Measurements from ENCODE around the gene TEX38. TPM values are rescaled to one million over a fixed set of nuclear protein-coding genes. Genes with fewer than 3 reads are reported as not detected.

Gene TEX38
- total and polyA plus RNA-seq, 10 of the 15 experiments (the other 5 are each of a cell fraction or from before 2014, with no cell fraction given) = 0.07 to 0.32 (median 0.15) TPM; not detected in 7

DNA sequence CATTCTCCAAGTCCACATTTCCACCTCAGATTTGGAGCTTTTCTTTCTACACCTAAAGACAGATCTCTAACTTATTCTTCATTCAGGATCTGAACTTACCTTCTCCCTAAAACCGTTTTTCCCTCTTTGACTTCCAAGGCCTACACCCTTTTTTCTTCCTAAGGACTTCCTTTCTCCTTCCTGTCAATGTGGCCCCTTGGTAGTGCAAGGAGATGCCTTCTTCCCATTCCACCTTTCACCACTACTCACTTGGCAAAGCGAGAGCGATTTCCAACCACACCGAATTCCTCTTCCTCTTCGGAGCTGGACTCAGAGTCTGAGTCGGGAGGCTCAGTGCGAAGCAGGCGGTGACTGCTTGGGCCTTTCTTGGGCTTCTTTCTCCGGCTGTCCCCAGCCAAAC, 46.0 kb downstream of the TEX38 start:
- no peak overlapping the region for H2AFZ ChIP-seq (ENCODE audit: control insufficient read depth, low read depth, low read length)
- H3K27ac ChIP-seq (ENCODE audit: control insufficient read depth, insufficient read depth) = peak overlapping the region; percentile 87
- ChIA-PET RAD21 (ENCODE audit: unreplicated experiment) (interaction anchor here (2.2 kb wide), 1 partner anchor 101 kb away, joined by 7 read pairs; the partner anchor contains the start of gene MOB3C), CTCF (interaction anchor here (0.6 to 1.8 kb wide), 7 partner anchors 9 to 1092 kb away, joined by 3 to 5 read pairs (median 3); no protein-coding TSS in a partner anchor), SMC1A (ENCODE audit: uncharacterized antibody, unreplicated experiment) (interaction anchor here (4.2 kb wide), 1 partner anchor 101 kb away, joined by 12 read pairs; the partner anchor contains the start of gene MOB3C), POLR2A (interaction anchor here (1.4 to 1.5 kb wide), 2 partner anchors 10 to 114 kb away, joined by 4 to 6 read pairs; partner anchors contain the start of gene MKNK1)
- no peak for DNase-seq (ENCODE audit: low read depth, low spot score)
- peaks cover 4 to 9% of the 10 kb centered on the region in 2 experiments; a peak in 1 of 4 replicates for H3K36me3 ChIP-seq (ENCODE audit: control insufficient read depth in 2 of 2, insufficient read depth in 2 of 2, low read length in 1 of 2)
- H3K9ac ChIP-seq (ENCODE audit: control insufficient read depth, insufficient read depth, low read length) = peak overlapping the region; percentile 75
- H3K4me2 ChIP-seq (ENCODE audit: control insufficient read depth, insufficient read depth) = peak overlapping the region; percentile 94
- H3K4me3 ChIP-seq = peak overlapping the region; percentile 83
- WGBS (ENCODE audit: insufficient coverage, insufficient replicate concordance, low lambda C conversion rate, missing lambda C conversion rate) = 87% methylated on average over 9 of the region's 9 CpGs
- no peak for FAIRE-seq
- no peaks in the 10 kb centered on the region; the same call in 1 of the 2 replicates for H4K20me1 ChIP-seq (ENCODE audit: control insufficient read depth, insufficient read depth)
- TF ChIP-seq ELK1 (IDR thresholded peaks at IDR 0.05; ENCODE audit: low read depth, low read length) = no peak
- TF ChIP-seq PAX5 (IDR thresholded peaks at IDR 0.05; ENCODE audit: borderline replicate concordance, low read depth, low read length) = no peak
- TF ChIP-seq CBX5 (IDR thresholded peaks at IDR 0.05; ENCODE audit: low read depth) = no peak
- TF ChIP-seq POLR2AphosphoS2 (IDR thresholded peaks at IDR 0.05; ENCODE audit: low read depth, low read length) = no peak
- TF ChIP-seq CBX3 (IDR thresholded peaks at IDR 0.05; ENCODE audit: borderline replicate concordance, low read depth) = no peak
- ATAC-seq = no peak
- in situ Hi-C loops (cut with MboI) = no loop called here
- H3K79me2 ChIP-seq (ENCODE audit: control insufficient read depth, insufficient read depth, low read length) = peaks cover 25% of the 10 kb centered on the region
- H3K9me3 ChIP-seq (replicated peaks; ENCODE audit: control insufficient read depth, insufficient read depth, low read length) = no peaks in the 10 kb centered on the region
- intact Hi-C loops (cut with micrococcal nuclease; ENCODE audit: unreplicated experiment) = loop anchor here (2.0 to 5.0 kb wide), 2 partner anchors 49 to 100 kb away; partner anchors contain the start of genes ATPAF1 and MOB3C
- no peaks in the 10 kb centered on the region for H3K27me3 ChIP-seq (replicated peaks in 1 of 2; ENCODE audit: control insufficient read depth in 2 of 2, insufficient read depth in 2 of 2, low read length in 1 of 2)
- peaks cover 13% of the 10 kb centered on the region for H3K4me1 ChIP-seq (ENCODE audit: control insufficient read depth, insufficient read depth, low read length)
- TSS peak; percentile 52 for BruUV-seq (replicated peaks)

All from GM12878 (cell line).